HG03575 (cell line): ENCODE results near the gene SYCE3.
"Not testable (repeated sequence)": the region's sequence is repeated elsewhere in the genome, so short reads cannot be mapped to it uniquely, and the experiment has no call there.

Experiments used
- ATAC-seq: cut with Tn5 transposase; IDR thresholded peaks from one replicate; pipeline ENCODE4 v1.9.1; 2021; ENCODE audit not compliant: unreplicated experiment, insufficient number of reproducible peaks, low FRiP score; ENCODE audit errors: extremely low read depth

The SYCE3 gene

GRCh38 chr22:50541667-50542026, 21.1 kb downstream of the SYCE3 start:
- not testable (repeated sequence) for ATAC-seq

GRCh38 chr22:50540381-50540780, 22.3 kb downstream of the SYCE3 start:
- no peak for ATAC-seq

GRCh38 chr22:50537765-50538164, 25.0 kb downstream of the SYCE3 start:
- no peak for ATAC-seq

GRCh38 chr22:50536226-50536625, 26.5 kb downstream of the SYCE3 start:
- ATAC-seq = no peak

GRCh38 chr22:50535113-50535512, 27.6 kb downstream of the SYCE3 start:
- no peak for ATAC-seq

- not testable (repeated sequence) for ATAC-seq
These were observed 28.6 kb downstream of the SYCE3 start for GRCh38 chr22:50533856-50534711.

- ATAC-seq = no peak
These were observed 29.6 kb downstream of the SYCE3 start for GRCh38 chr22:50532824-50533796.

GRCh38 chr22:50531962-50532674, 30.6 kb downstream of the SYCE3 start:
- no peak for ATAC-seq

GRCh38 chr22:50531546-50531961, 31.2 kb downstream of the SYCE3 start:
- no peak for ATAC-seq

- no peak for ATAC-seq
These were observed 31.7 kb downstream of the SYCE3 start for GRCh38 chr22:50530877-50531545.

GRCh38 chr22:50530580-50530876, 32.2 kb downstream of the SYCE3 start:
- ATAC-seq = no peak

- no peak for ATAC-seq
These were observed 32.7 kb downstream of the SYCE3 start, which contains the start of gene TYMP for GRCh38 chr22:50529897-50530579. Gene TYMP (minus strand): TSS chr22:50530012. CDS start chr22:50529709, 303 bp downstream.

GRCh38 chr22:50529416-50529896, 33.3 kb downstream of the SYCE3 start:
- no peak for ATAC-seq

GRCh38 chr22:50528682-50529415, 33.9 kb downstream of the SYCE3 start:
- ATAC-seq = no peak

- no peak for ATAC-seq
These were observed 34.6 kb downstream of the SYCE3 start for GRCh38 chr22:50527921-50528681.

- no peak for ATAC-seq
These were observed 35.6 kb downstream of the SYCE3 start for GRCh38 chr22:50526834-50527801.
